CD4-positive, alpha-beta T cell (primary cell): ENCODE results near the gene ALG12. TPM values are rescaled to one million over a fixed set of nuclear protein-coding genes. Genes with fewer than 3 reads are reported as not detected.

Source experiments
- ATAC-seq: fragments of 200-7000 bp; cut with Tn5 transposase; one replicate; pipeline ENCODE4 v1.10.0; 2022; ENCODE audit warnings: mild to moderate bottlenecking; ENCODE audit not compliant: poor library complexity
- CTCF ChIA-PET: fragments of 350-600 bp; sonication (Branson Sonifier 250); formaldehyde crosslinking; loops from one replicate; lab custom pipeline; 2021; ENCODE audit warnings: antibody characterized with exemption, inconsistent platforms; lab: Charles Lee
- POLR2A ChIA-PET: fragments of 350-600 bp; sonication (Branson Sonifier 250); formaldehyde crosslinking; loops from one replicate; lab custom pipeline; 2021; ENCODE audit warnings: antibody characterized with exemption, inconsistent platforms; lab: Charles Lee
- DNase-seq, 14 experiments: peaks; one replicate each; pipeline ENCODE4 v3.0.0-alpha.2; 2013 to 2020; ENCODE audit warnings: mixed read lengths in 2 of 14
- H3K27ac ChIP-seq, 2 donors: one replicate each; pipeline versions ENCODE4 v1.5.1 to v1.7.0; 2013; ENCODE audit warnings: low read length in 2 of 2, low read depth in 1 of 2, mild to moderate bottlenecking in 1 of 2
- H3K27me3 ChIP-seq, 2 experiments: 1 replicate in 1 of 2; 2 replicates in 1 of 2; pipeline versions ENCODE4 v1.6.1 to v1.7.0; 2013; ENCODE audit warnings: low read length in 2 of 2, control low read depth in 1 of 2, mild to moderate bottlenecking in 1 of 2, moderate library complexity in 1 of 2; ENCODE audit not compliant: insufficient read depth in 2 of 2, control insufficient read depth in 1 of 2
- H3K36me3 ChIP-seq: one replicate; pipeline ENCODE4 v1.6.1; 2013; ENCODE audit warnings: low read length, control low read depth; ENCODE audit not compliant: insufficient read depth
- H3K4me1 ChIP-seq: one replicate; pipeline ENCODE4 v1.6.1; 2013; ENCODE audit warnings: low read length, control low read depth; ENCODE audit not compliant: insufficient read depth
- H3K4me3 ChIP-seq: one replicate; pipeline ENCODE4 v1.5.1; 2013; ENCODE audit warnings: mild to moderate bottlenecking, low read length, moderate library complexity
- H3K9me3 ChIP-seq, 2 experiments: 1 replicate in 1 of 2; 2 replicates in 1 of 2; pipeline versions ENCODE4 v1.6.1 to v1.7.0; 2013; ENCODE audit warnings: low read length in 2 of 2, mild to moderate bottlenecking in 2 of 2, control low read depth in 1 of 2, moderate library complexity in 1 of 2; ENCODE audit not compliant: control insufficient read depth in 1 of 2, insufficient read depth in 1 of 2
- H3K27ac Mint-ChIP-seq: one replicate; pipeline ENCODE4 v1.8.0; 2020; ENCODE audit warnings: mixed read lengths
- H3K27me3 Mint-ChIP-seq: one replicate; pipeline ENCODE4 v1.8.0; 2021; ENCODE audit warnings: mixed read lengths
- H3K36me3 Mint-ChIP-seq: one replicate; pipeline ENCODE4 v1.8.0; 2021; ENCODE audit warnings: low read depth, mixed read lengths
- H3K4me1 Mint-ChIP-seq: one replicate; pipeline ENCODE4 v1.8.0; 2021; ENCODE audit warnings: low read depth, mixed read lengths
- H3K4me3 Mint-ChIP-seq: one replicate; pipeline ENCODE4 v1.8.0; 2020; ENCODE audit warnings: mild to moderate bottlenecking, mixed read lengths
- H3K9me3 Mint-ChIP-seq: one replicate; pipeline ENCODE4 v1.8.0; 2020; ENCODE audit warnings: mixed read lengths
- intact Hi-C, 2 experiments: fragments of 100-400 bp; cut with DNase I in 1 of 2; cut with micrococcal nuclease in 1 of 2; formaldehyde crosslinking; loops; one replicate each; pipeline versions ENCODE4 v1.15.1 to v1.9.0; 2023 to 2025; cut with DNase I, micrococcal nuclease
- total RNA-seq, 174 experiments: library from RNA in 2 of 174; stranded (reverse) in 2 of 174; gene quantifications; one replicate each; pipeline ENCODE4 v1.2.3 and lab custom pipeline; 2021 to 2026
- TF ChIP-seq, protein P1 (sequence below): fragments of 200-600 bp; IDR thresholded peaks from one replicate; pipeline ENCODE4 v1.8.0; 2022; ENCODE audit warnings: antibody characterized with exemption, mild to moderate bottlenecking

ALG12 gene
- total RNA-seq, 2 experiments from 2014 or later: 13.5 to 14.6 TPM

DNA sequence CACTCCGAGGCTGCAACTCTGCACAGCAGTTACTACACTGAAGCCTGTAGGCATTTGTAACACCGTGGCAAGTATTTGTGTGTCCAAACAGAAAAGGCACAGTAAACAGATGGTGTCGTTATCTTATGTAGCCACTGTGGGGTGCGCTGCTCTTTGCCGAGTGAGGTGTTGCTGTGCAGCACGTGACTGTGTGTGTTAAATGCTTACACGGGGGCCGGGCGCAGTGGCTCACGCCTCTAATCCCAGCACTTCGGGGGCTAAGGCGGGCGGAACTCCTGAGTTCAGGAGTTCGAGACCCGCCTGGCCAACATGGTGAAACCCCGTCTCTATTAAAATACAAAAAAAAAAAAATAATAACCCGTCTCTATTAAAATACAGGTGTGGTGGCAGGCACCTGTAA is 53.1 kb downstream of the ALG12 start:
- no peak for DNase-seq

DNA sequence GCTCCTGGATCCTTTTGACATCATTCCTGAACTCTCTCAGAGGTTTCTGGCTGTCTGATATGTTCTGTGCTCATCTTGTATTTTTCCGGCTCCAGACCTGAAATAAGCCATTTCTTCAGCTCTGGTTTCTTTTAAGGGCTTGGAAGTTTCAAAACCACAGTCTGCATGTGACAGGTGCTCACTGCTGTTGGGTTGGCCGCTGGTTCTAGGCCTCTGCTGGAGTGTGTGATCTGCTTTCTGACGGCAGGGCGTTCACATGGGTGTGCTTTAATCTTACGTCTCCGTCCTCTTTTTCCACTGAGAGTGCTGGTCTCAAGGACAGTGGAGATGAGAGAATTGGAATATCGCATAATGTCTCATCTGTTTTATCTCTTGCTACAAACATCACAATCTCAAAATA is 54.3 kb downstream of the ALG12 start:
- CTCF ChIA-PET: no interaction called here
- H3K27ac ChIP-seq: no peak overlapping the region
- peak in 1 of 14 experiments; percentile 45 for DNase-seq

More for the DNA sequence above, 53.1 kb downstream of the ALG12 start:
- Mint-ChIP-seq H3K27ac (no peak overlapping the region), H3K4me1 (peaks cover 82% of the 10 kb centered on the region), H3K27me3 (no peaks in the 10 kb centered on the region), H3K4me3 (no peak overlapping the region), H3K9me3 (peaks cover 5% of the 10 kb centered on the region), H3K36me3 (peaks cover 46% of the 10 kb centered on the region)
- Histone ChIP-seq H3K9me3 (peaks cover 16 to 20% of the 10 kb centered on the region in 2 experiments), H3K27ac (no peak overlapping the region), H3K4me1 (peaks cover 51% of the 10 kb centered on the region), H3K4me3 (no peak overlapping the region), H3K36me3 (no peaks in the 10 kb centered on the region), H3K27me3 (no peaks in the 10 kb centered on the region)
- POLR2A ChIA-PET: no interaction called here
- TF ChIP-seq, protein P1, sequence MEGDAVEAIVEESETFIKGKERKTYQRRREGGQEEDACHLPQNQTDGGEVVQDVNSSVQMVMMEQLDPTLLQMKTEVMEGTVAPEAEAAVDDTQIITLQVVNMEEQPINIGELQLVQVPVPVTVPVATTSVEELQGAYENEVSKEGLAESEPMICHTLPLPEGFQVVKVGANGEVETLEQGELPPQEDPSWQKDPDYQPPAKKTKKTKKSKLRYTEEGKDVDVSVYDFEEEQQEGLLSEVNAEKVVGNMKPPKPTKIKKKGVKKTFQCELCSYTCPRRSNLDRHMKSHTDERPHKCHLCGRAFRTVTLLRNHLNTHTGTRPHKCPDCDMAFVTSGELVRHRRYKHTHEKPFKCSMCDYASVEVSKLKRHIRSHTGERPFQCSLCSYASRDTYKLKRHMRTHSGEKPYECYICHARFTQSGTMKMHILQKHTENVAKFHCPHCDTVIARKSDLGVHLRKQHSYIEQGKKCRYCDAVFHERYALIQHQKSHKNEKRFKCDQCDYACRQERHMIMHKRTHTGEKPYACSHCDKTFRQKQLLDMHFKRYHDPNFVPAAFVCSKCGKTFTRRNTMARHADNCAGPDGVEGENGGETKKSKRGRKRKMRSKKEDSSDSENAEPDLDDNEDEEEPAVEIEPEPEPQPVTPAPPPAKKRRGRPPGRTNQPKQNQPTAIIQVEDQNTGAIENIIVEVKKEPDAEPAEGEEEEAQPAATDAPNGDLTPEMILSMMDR: no peak
- CTCF ChIA-PET: no interaction called here
- intact Hi-C loops: no loop called here
- no peak for ATAC-seq

DNA sequence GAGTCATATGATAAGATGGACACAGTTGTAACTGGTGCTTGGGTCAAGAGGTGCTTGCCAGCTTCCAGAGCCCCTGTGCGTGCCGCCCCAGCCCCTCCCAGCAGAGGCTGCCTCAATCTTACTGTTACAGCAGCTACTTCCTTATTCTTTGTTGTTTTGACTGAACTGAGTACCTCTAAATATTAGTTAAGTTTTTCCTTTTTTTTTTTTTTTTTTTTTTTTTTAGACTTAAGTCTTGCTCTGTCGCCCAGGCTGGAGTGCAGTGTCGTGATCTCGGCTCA is 55.8 kb downstream of the ALG12 start:
- ChIA-PET CTCF (interaction anchor here (0.9 kb wide), 1 partner anchor 18 kb away, joined by 4 read pairs; no protein-coding TSS in a partner anchor), POLR2A (no interaction called here)
- Histone ChIP-seq H3K4me1 (peaks cover 37% of the 10 kb centered on the region), H3K4me3 (no peak overlapping the region), H3K36me3 (no peaks in the 10 kb centered on the region), H3K27ac (no peak overlapping the region), H3K9me3 (peaks cover 13 to 16% of the 10 kb centered on the region in 2 experiments), H3K27me3 (no peaks in the 10 kb centered on the region)
- no peaks in the 10 kb centered on the region for H3K27me3 Mint-ChIP-seq
- ATAC-seq (no peak), DNase-seq (no peak)
- no peaks in the 10 kb centered on the region for H3K9me3 Mint-ChIP-seq
- TF ChIP-seq, protein P1: no peak
- intact Hi-C loops: no loop called here
- peaks cover 69% of the 10 kb centered on the region for H3K4me1 Mint-ChIP-seq
- peaks cover 21% of the 10 kb centered on the region for H3K36me3 Mint-ChIP-seq
- H3K4me3 Mint-ChIP-seq: no peak overlapping the region
- H3K27ac Mint-ChIP-seq: peak overlapping the region; percentile 51

More for the DNA sequence above, 54.3 kb downstream of the ALG12 start:
- Mint-ChIP-seq H3K27me3 (no peaks in the 10 kb centered on the region), H3K4me1 (peaks cover 74% of the 10 kb centered on the region), H3K27ac (peak overlapping the region; percentile 70), H3K9me3 (peaks cover 3% of the 10 kb centered on the region), H3K4me3 (no peak overlapping the region), H3K36me3 (peaks cover 34% of the 10 kb centered on the region)
- peak; percentile 57 for ATAC-seq
- H3K27me3 ChIP-seq: no peaks in the 10 kb centered on the region
- TF ChIP-seq, protein P1: no peak
- H3K36me3 ChIP-seq: no peaks in the 10 kb centered on the region
- H3K9me3 ChIP-seq: peaks cover 13 to 16% of the 10 kb centered on the region in 2 experiments
- intact Hi-C loops: no loop called here
- H3K4me3 ChIP-seq: no peak overlapping the region
- peaks cover 43% of the 10 kb centered on the region for H3K4me1 ChIP-seq
- POLR2A ChIA-PET: no interaction called here
